GM12878 (cell line): ENCODE results near the gene P2RX1.

Experiments
- CREB1 ChIP-seq: IDR thresholded peaks from 2 replicates; pipeline ENCODE4 v1.6.1; 2012; ENCODE audit warnings: low read depth, mild to moderate bottlenecking, inconsistent platforms
- GATAD2B ChIP-seq: fragments of 450-650 bp; conservative IDR thresholded peaks from 2 replicates; pipeline ENCODE4 v1.6.1; 2017; ENCODE audit warnings: low read depth, mild to moderate bottlenecking, moderate library complexity
- ZNF384 ChIP-seq: IDR thresholded peaks from 2 replicates; pipeline ENCODE4 v1.6.1; 2012; ENCODE audit warnings: low read depth, mild to moderate bottlenecking, low read length, improper control_type of control experiment, borderline replicate concordance
- TF ChIP-seq, protein P1 (sequence below): fragments of 450-650 bp; IDR thresholded peaks from 2 replicates; pipeline ENCODE4 v1.6.1; 2014; ENCODE audit warnings: mild to moderate bottlenecking
- TF ChIP-seq, protein P2 (sequence below): IDR thresholded peaks from 2 replicates; pipeline ENCODE4 v1.6.1; 2012; ENCODE audit warnings: mild to moderate bottlenecking, low read depth, low read length

DNA sequence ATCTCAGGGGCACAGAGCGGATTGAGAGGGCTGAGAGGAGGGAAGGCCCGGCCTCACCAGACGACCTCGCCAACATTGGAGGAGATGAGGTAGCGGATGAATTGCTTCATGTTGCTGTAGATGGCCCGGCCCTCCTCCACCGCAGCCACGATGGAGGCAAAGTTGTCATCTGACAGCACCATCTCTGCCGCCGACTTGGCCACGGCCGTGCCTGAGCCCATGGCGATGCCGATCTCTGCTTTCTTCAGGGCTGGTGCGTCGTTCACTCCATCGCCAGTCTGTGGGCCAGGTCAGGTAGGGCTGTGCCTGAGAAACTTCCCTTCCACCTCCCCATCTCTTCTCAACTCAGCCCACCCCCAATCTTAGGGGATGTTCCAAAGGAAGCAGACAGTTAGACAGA is 21.1 kb upstream of the P2RX1 start:
- TF ChIP-seq, protein P1, sequence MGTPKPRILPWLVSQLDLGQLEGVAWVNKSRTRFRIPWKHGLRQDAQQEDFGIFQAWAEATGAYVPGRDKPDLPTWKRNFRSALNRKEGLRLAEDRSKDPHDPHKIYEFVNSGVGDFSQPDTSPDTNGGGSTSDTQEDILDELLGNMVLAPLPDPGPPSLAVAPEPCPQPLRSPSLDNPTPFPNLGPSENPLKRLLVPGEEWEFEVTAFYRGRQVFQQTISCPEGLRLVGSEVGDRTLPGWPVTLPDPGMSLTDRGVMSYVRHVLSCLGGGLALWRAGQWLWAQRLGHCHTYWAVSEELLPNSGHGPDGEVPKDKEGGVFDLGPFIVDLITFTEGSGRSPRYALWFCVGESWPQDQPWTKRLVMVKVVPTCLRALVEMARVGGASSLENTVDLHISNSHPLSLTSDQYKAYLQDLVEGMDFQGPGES: no peak
- TF ChIP-seq, protein P2, sequence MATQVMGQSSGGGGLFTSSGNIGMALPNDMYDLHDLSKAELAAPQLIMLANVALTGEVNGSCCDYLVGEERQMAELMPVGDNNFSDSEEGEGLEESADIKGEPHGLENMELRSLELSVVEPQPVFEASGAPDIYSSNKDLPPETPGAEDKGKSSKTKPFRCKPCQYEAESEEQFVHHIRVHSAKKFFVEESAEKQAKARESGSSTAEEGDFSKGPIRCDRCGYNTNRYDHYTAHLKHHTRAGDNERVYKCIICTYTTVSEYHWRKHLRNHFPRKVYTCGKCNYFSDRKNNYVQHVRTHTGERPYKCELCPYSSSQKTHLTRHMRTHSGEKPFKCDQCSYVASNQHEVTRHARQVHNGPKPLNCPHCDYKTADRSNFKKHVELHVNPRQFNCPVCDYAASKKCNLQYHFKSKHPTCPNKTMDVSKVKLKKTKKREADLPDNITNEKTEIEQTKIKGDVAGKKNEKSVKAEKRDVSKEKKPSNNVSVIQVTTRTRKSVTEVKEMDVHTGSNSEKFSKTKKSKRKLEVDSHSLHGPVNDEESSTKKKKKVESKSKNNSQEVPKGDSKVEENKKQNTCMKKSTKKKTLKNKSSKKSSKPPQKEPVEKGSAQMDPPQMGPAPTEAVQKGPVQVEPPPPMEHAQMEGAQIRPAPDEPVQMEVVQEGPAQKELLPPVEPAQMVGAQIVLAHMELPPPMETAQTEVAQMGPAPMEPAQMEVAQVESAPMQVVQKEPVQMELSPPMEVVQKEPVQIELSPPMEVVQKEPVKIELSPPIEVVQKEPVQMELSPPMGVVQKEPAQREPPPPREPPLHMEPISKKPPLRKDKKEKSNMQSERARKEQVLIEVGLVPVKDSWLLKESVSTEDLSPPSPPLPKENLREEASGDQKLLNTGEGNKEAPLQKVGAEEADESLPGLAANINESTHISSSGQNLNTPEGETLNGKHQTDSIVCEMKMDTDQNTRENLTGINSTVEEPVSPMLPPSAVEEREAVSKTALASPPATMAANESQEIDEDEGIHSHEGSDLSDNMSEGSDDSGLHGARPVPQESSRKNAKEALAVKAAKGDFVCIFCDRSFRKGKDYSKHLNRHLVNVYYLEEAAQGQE: no peak
- TF ChIP-seq ZNF384 (no peak), CREB1 (no peak), GATAD2B (no peak)
